Subcutaneous abdominal adipose tissue (tissue), 5 donors: ENCODE results near the gene NFIC.

Experiments used
- H3K27ac ChIP-seq: one replicate; pipeline ENCODE4 v1.7.0; 2013; ENCODE audit warnings: low read depth, mild to moderate bottlenecking, inconsistent platforms, low read length, moderate library complexity
- H3K27me3 ChIP-seq, 5 donors: one replicate each; pipeline ENCODE4 v1.7.0; 2013; ENCODE audit warnings: low read length in 5 of 5, inconsistent platforms in 1 of 5; ENCODE audit not compliant: control insufficient read depth in 5 of 5, insufficient read depth in 4 of 5
- H3K36me3 ChIP-seq, 5 donors: one replicate each; pipeline ENCODE4 v1.7.0; 2013; ENCODE audit warnings: low read length in 5 of 5; ENCODE audit not compliant: control insufficient read depth in 5 of 5, insufficient read depth in 5 of 5
- H3K4me1 ChIP-seq, 5 donors: one replicate each; pipeline ENCODE4 v1.7.0; 2013; ENCODE audit warnings: low read length in 5 of 5, mild to moderate bottlenecking in 3 of 5, moderate library complexity in 1 of 5; ENCODE audit not compliant: control insufficient read depth in 5 of 5, insufficient read depth in 5 of 5
- H3K4me3 ChIP-seq, 5 donors: one replicate each; pipeline ENCODE4 v1.7.0; 2013; ENCODE audit warnings: low read length in 5 of 5, low read depth in 1 of 5
- H3K9ac ChIP-seq, 5 donors: one replicate each; pipeline ENCODE4 v1.7.0; 2013; ENCODE audit warnings: low read length in 5 of 5, mild to moderate bottlenecking in 4 of 5, moderate library complexity in 3 of 5
- H3K9me3 ChIP-seq, 5 donors: one replicate each; pipeline ENCODE4 v1.7.0; 2013; ENCODE audit warnings: low read length in 5 of 5; ENCODE audit not compliant: control insufficient read depth in 5 of 5
- donor health status: healthy.
- donor health status: healthy.
- donor health status: healthy.
- donor health status: healthy.
- donor health status: healthy.

Gene NFIC

GRCh38 chr19:3491396-3492119, 125.2 kb downstream of the NFIC start:
- Histone ChIP-seq H3K9ac (no peak overlapping the region), H3K27ac (no peak overlapping the region), H3K27me3 (no peaks in the 10 kb centered on the region), H3K9me3 (no peaks in the 10 kb centered on the region), H3K36me3 (peaks cover 0 to 61% (median 50%) of the 10 kb centered on the region in 5 donors), H3K4me1 (no peaks in the 10 kb centered on the region), H3K4me3 (no peak overlapping the region)

GRCh38 chr19:3492131-3492839, 125.9 kb downstream of the NFIC start:
- H3K9ac ChIP-seq, result no peak overlapping the region
- no peaks in the 10 kb centered on the region for H3K9me3 ChIP-seq
- H3K27me3 ChIP-seq, result no peaks in the 10 kb centered on the region
- no peak overlapping the region for H3K27ac ChIP-seq
- H3K4me3 ChIP-seq, result no peak overlapping the region
- no peaks in the 10 kb centered on the region for H3K4me1 ChIP-seq
- H3K36me3 ChIP-seq, result peaks cover 0 to 68% (median 51%) of the 10 kb centered on the region in 5 donors

- no peak overlapping the region for H3K4me3 ChIP-seq
- H3K36me3 ChIP-seq, result peaks cover 0 to 68% (median 51%) of the 10 kb centered on the region in 5 donors
- H3K9me3 ChIP-seq, result no peaks in the 10 kb centered on the region
- no peak overlapping the region for H3K9ac ChIP-seq
- no peaks in the 10 kb centered on the region for H3K27me3 ChIP-seq
- no peak overlapping the region for H3K27ac ChIP-seq
- H3K4me1 ChIP-seq, result no peaks in the 10 kb centered on the region
These were observed 126.5 kb downstream of the NFIC start for GRCh38 chr19:3492919-3493318.

- Histone ChIP-seq H3K27me3 (no peaks in the 10 kb centered on the region), H3K4me3 (no peak overlapping the region), H3K9ac (no peak overlapping the region), H3K4me1 (no peaks in the 10 kb centered on the region), H3K27ac (no peak overlapping the region), H3K9me3 (no peaks in the 10 kb centered on the region), H3K36me3 (peaks cover 0 to 68% (median 51%) of the 10 kb centered on the region in 5 donors)
These were observed 127.3 kb downstream of the NFIC start for GRCh38 chr19:3493651-3494050.

GRCh38 chr19:3494051-3494450, 127.7 kb downstream of the NFIC start:
- Histone ChIP-seq H3K9me3 (no peaks in the 10 kb centered on the region), H3K4me3 (no peak overlapping the region), H3K27ac (no peak overlapping the region), H3K4me1 (peaks cover 0 to under 1% (median 0%) of the 10 kb centered on the region in 5 donors), H3K9ac (no peak overlapping the region), H3K36me3 (peaks cover 0 to 68% (median 51%) of the 10 kb centered on the region in 5 donors), H3K27me3 (no peaks in the 10 kb centered on the region)

GRCh38 chr19:3494559-3494958, 128.2 kb downstream of the NFIC start:
- no peak overlapping the region for H3K4me3 ChIP-seq
- peaks cover 0 to 5% (median 4%) of the 10 kb centered on the region in 5 donors for H3K4me1 ChIP-seq
- no peaks in the 10 kb centered on the region for H3K9me3 ChIP-seq
- no peak overlapping the region for H3K27ac ChIP-seq
- no peaks in the 10 kb centered on the region for H3K27me3 ChIP-seq
- peaks cover 0 to 68% (median 51%) of the 10 kb centered on the region in 5 donors for H3K36me3 ChIP-seq
- no peak overlapping the region for H3K9ac ChIP-seq

- Histone ChIP-seq H3K9ac (no peak overlapping the region), H3K4me1 (peaks cover 7 to 20% (median 14%) of the 10 kb centered on the region in 5 donors), H3K9me3 (no peaks in the 10 kb centered on the region), H3K4me3 (no peak overlapping the region), H3K36me3 (peaks cover 0 to 53% (median 44%) of the 10 kb centered on the region in 5 donors), H3K27me3 (no peaks in the 10 kb centered on the region), H3K27ac (no peak overlapping the region)
These were observed 130.2 kb downstream of the NFIC start for GRCh38 chr19:3496392-3497273.

GRCh38 chr19:3497757-3498520, 131.6 kb downstream of the NFIC start:
- Histone ChIP-seq H3K27ac (no peak overlapping the region), H3K4me3 (no peak overlapping the region), H3K9me3 (no peaks in the 10 kb centered on the region), H3K36me3 (peaks cover 0 to 40% (median 31%) of the 10 kb centered on the region in 5 donors), H3K27me3 (no peaks in the 10 kb centered on the region), H3K9ac (no peak overlapping the region), H3K4me1 (peaks cover 7 to 20% (median 14%) of the 10 kb centered on the region in 5 donors)

GRCh38 chr19:3499738-3500428, 133.5 kb downstream of the NFIC start:
- Histone ChIP-seq H3K27me3 (no peaks in the 10 kb centered on the region), H3K4me1 (peaks cover 7 to 20% (median 14%) of the 10 kb centered on the region in 5 donors), H3K27ac (peak overlapping the region; percentile 89), H3K4me3 (peak overlapping the region; percentile 88 to 100 (median 98)), H3K36me3 (peaks cover 0 to 23% (median 17%) of the 10 kb centered on the region in 5 donors), H3K9ac (peak overlapping the region; percentile 86 to 99 (median 97)), H3K9me3 (no peaks in the 10 kb centered on the region)
